HepG2 (cell line): ENCODE data around the gene SORBS2. TPM values are rescaled to one million over a fixed set of nuclear protein-coding genes. Genes with fewer than 3 reads are reported as not detected.

Source experiments
- ATAC-seq: fragments of 200-7000 bp; cut with Tn5 transposase; 3 replicates; pipeline ENCODE4 v1.9.1; 2020; ENCODE audit warnings: mild to moderate bottlenecking, moderate library complexity
- BruUV-seq: library from RNA; stranded (reverse); fragments of 400-500 nt; replicated peaks from 2 replicates; lab custom pipeline; 2021; lab: Mats Ljungman, UMichigan
- CTCF ChIA-PET: fragments of 300-600 bp; formaldehyde crosslinking; extraction: SDS; loops from one replicate; lab custom pipeline; 2021; ENCODE audit warnings: low total read pairs, inconsistent platforms, low intra/inter-chr PET ratio; lab: Yijun Ruan, JAX
- POLR2A ChIA-PET: fragments of 350-600 bp; sonication (Branson Sonifier 250); formaldehyde crosslinking; loops from one replicate; lab custom pipeline; 2020; ENCODE audit warnings: antibody characterized with exemption, inconsistent platforms; lab: Yijun Ruan, JAX
- DNase-seq: peaks from one replicate; pipeline ENCODE4 v3.0.0-alpha.2; 2015; ENCODE audit warnings: low spot score
- FAIRE-seq: peaks from 3 replicates; lab custom pipeline; 2011; peaks lifted over from hg19 to GRCh38; lab: Jason Lieb, UNC
- H2AFZ ChIP-seq: one replicate; pipeline ENCODE4 v1.6.1; 2011; ENCODE audit warnings: low read length, inconsistent platforms
- H3K27ac ChIP-seq: fragments of 300-600 bp; 3 replicates; pipeline ENCODE4 v1.8.0; 2011; ENCODE audit warnings: mixed run types, mild to moderate bottlenecking, mixed read lengths, low read length, inconsistent platforms; ENCODE audit not compliant: insufficient read depth; ENCODE audit errors: extremely low read length
- H3K27me3 ChIP-seq, 2 experiments: fragments of 200-600 bp in 1 of 2; 2 replicates in 1 of 2; 3 replicates in 1 of 2; pipeline versions ENCODE4 v1.6.0 to v1.8.0; 2011; ENCODE audit warnings: low read length in 2 of 2, mild to moderate bottlenecking in 2 of 2, moderate library complexity in 2 of 2, inconsistent platforms in 1 of 2; ENCODE audit not compliant: insufficient read depth in 2 of 2, control insufficient read depth in 1 of 2
- H3K36me3 ChIP-seq, 2 experiments: fragments of 200-600 bp in 1 of 2; replicated peaks in 1 of 2; 2 replicates in 1 of 2; 3 replicates in 1 of 2; pipeline versions ENCODE4 v1.5.1 to v1.8.0; 2011; ENCODE audit warnings: low read length in 2 of 2, inconsistent platforms in 1 of 2; ENCODE audit not compliant: insufficient read depth in 2 of 2, control insufficient read depth in 1 of 2
- H3K4me1 ChIP-seq: 2 replicates; pipeline ENCODE4 v1.5.1; 2012; ENCODE audit warnings: low read length, inconsistent platforms; ENCODE audit not compliant: insufficient read depth
- H3K4me2 ChIP-seq: 2 replicates; pipeline ENCODE4 v1.6.0; 2011; ENCODE audit warnings: low read depth, low read length, inconsistent platforms
- H3K4me3 ChIP-seq, 3 experiments: fragments of 200-600 bp in 1 of 3; sonication (generic), shearing (Covaris generic) in 1 of 3; replicated peaks in 1 of 3; 2 replicates each; pipeline ENCODE4 v1.5.1; 2011 to 2016; ENCODE audit warnings: low read length in 3 of 3, inconsistent platforms in 2 of 3, low read depth in 2 of 3, mild to moderate bottlenecking in 2 of 3, control low read depth in 1 of 3, mixed read lengths in 1 of 3; ENCODE audit not compliant: insufficient read depth in 1 of 3
- H3K79me2 ChIP-seq: one replicate; pipeline ENCODE4 v1.6.1; 2011; ENCODE audit warnings: low read length, inconsistent platforms; ENCODE audit not compliant: insufficient read depth
- H3K9ac ChIP-seq: 2 replicates; pipeline ENCODE4 v1.6.0; 2011; ENCODE audit warnings: mild to moderate bottlenecking, low read depth, low read length, inconsistent platforms; ENCODE audit not compliant: insufficient read depth
- H3K9me3 ChIP-seq: 2 replicates; pipeline ENCODE4 v1.5.1; 2012; ENCODE audit warnings: mild to moderate bottlenecking, low read length
- H4K20me1 ChIP-seq: 2 replicates; pipeline ENCODE4 v1.6.0; 2011; ENCODE audit warnings: inconsistent platforms, mild to moderate bottlenecking, low read length, moderate library complexity; ENCODE audit not compliant: insufficient read depth
- CSRNP2 ChIP-seq: sonication (generic); formaldehyde crosslinking; conservative IDR thresholded peaks from 2 replicates; pipeline ENCODE4 v1.8.0; 2022; ENCODE audit warnings: low read depth, missing genetic modification reagents
- FIP1L1 ChIP-seq: fragments of 200-400 bp; formaldehyde crosslinking; IDR thresholded peaks from 2 replicates; pipeline ENCODE4 v1.6.1; 2018; ENCODE audit warnings: low read depth, mild to moderate bottlenecking, low read length, moderate library complexity, borderline replicate concordance; ENCODE audit not compliant: insufficient read depth
- FOXO1 ChIP-seq: sonication (generic); formaldehyde crosslinking; IDR thresholded peaks from 2 replicates; pipeline ENCODE4 v1.4.0; 2020; ENCODE audit warnings: missing genetic modification reagents
- HDAC1 ChIP-seq: sonication (generic); formaldehyde crosslinking; IDR thresholded peaks from 2 replicates; pipeline ENCODE4 v1.5.1; 2020; ENCODE audit warnings: mild to moderate bottlenecking, missing genetic modification reagents
- HMGXB4 ChIP-seq, 2 experiments: sonication (generic) in 1 of 2; formaldehyde crosslinking in 1 of 2; IDR thresholded peaks; 2 replicates each; pipeline versions ENCODE4 v1.4.0 to v1.6.1; 2018 to 2020; ENCODE audit warnings: missing genetic modification reagents in 2 of 2, borderline replicate concordance in 1 of 2, low read depth in 1 of 2, mild to moderate bottlenecking in 1 of 2, missing biosample characterization in 1 of 2
- HNF1B ChIP-seq: sonication (generic); formaldehyde crosslinking; IDR thresholded peaks from 2 replicates; pipeline ENCODE4 v1.5.1; 2020; ENCODE audit warnings: mild to moderate bottlenecking, moderate library complexity, missing genetic modification reagents
- JUN ChIP-seq: sonication (generic); formaldehyde crosslinking; IDR thresholded peaks from 2 replicates; pipeline ENCODE4 v1.4.0; 2020; ENCODE audit warnings: mild to moderate bottlenecking, missing genetic modification reagents
- MIER2 ChIP-seq: IDR thresholded peaks from 2 replicates; pipeline ENCODE4 v1.6.1; 2016; ENCODE audit warnings: missing biosample characterization, missing genetic modification reagents
- MXD4 ChIP-seq: IDR thresholded peaks from 2 replicates; pipeline ENCODE4 v1.6.1; 2016; ENCODE audit warnings: mild to moderate bottlenecking, missing biosample characterization, missing genetic modification reagents
- NFRKB ChIP-seq: fragments of 450-650 bp; IDR thresholded peaks from 2 replicates; pipeline ENCODE4 v1.6.1; 2017
- PRPF4 ChIP-seq: fragments of 200-400 bp; formaldehyde crosslinking; IDR thresholded peaks from 2 replicates; pipeline ENCODE4 v1.6.1; 2016; ENCODE audit warnings: low read length, low read depth; ENCODE audit not compliant: poor library complexity, severe bottlenecking
- RARA ChIP-seq: IDR thresholded peaks from 2 replicates; pipeline ENCODE4 v1.6.1; 2016; ENCODE audit warnings: missing genetic modification reagents, missing compliant biosample characterization
- THYN1 ChIP-seq: sonication (generic); formaldehyde crosslinking; IDR thresholded peaks from 2 replicates; pipeline ENCODE4 v1.8.1; 2023; ENCODE audit warnings: low read depth, mild to moderate bottlenecking, moderate library complexity, missing genetic modification reagents, borderline replicate concordance
- ZBTB7A ChIP-seq: sonication (generic); formaldehyde crosslinking; IDR thresholded peaks from 2 replicates; pipeline ENCODE4 v1.8.0; 2022; ENCODE audit warnings: mild to moderate bottlenecking, missing genetic modification reagents
- ZNF263 ChIP-seq: sonication (generic); formaldehyde crosslinking; IDR thresholded peaks from 2 replicates; pipeline ENCODE4 v1.4.0; 2020; ENCODE audit warnings: missing genetic modification reagents
- ZNF282 ChIP-seq: fragments of 450-650 bp; IDR thresholded peaks from 2 replicates; pipeline ENCODE4 v1.6.1; 2018; ENCODE audit not compliant: partially characterized antibody
- ZNF33A ChIP-seq: sonication (generic); formaldehyde crosslinking; IDR thresholded peaks from 2 replicates; pipeline ENCODE4 v1.5.1; 2020; ENCODE audit warnings: missing genetic modification reagents, mild to moderate bottlenecking, moderate library complexity, borderline replicate concordance
- WGBS: methylation state at CpG from one replicate; pipeline ENCODE4 v1.1.6; 2017; ENCODE audit warnings: low lambda C conversion rate; 5-methylcytosine and 5-hydroxymethylcytosine counted together
- in situ Hi-C: cut with HindIII; loops from 2 replicates; pipeline ENCODE4 v1.10.0; 2017; ENCODE audit warnings: low pct_unique_long_range_greater_than_20kb; ENCODE audit not compliant: extremely low pct_ligation_motif_present
- intact Hi-C: fragments of 100-400 bp; cut with micrococcal nuclease; formaldehyde crosslinking; loops from one replicate; pipeline ENCODE4 v1.10.0; 2022; ENCODE audit not compliant: unreplicated experiment
- polyA plus RNA-seq, 8 experiments: library from polyadenylated mRNA; depleted of rRNA in 3 of 8; stranded (reverse) in 7 of 8; unstranded in 1 of 8; fragments of >200 nt; fragmentation: Illumina TruSeq in 4 of 8; extraction: Trizol in 4 of 8; gene quantifications; 2 replicates each; pipeline versions ENCODE4 v1.2.1 to v1.2.3, GENCODE V29; 2011 to 2016; ENCODE audit warnings: low read depth in 4 of 8, missing spikeins in 1 of 8, mixed read lengths in 1 of 8; ENCODE audit not compliant: insufficient read depth in 1 of 8
- total RNA-seq, 5 experiments: library from RNA; depleted of rRNA; stranded (reverse); fragments of >200 nt; fragmentation: Illumina TruSeq; extraction: Trizol; gene quantifications; 2 replicates each; pipeline ENCODE4 v1.2.3, GENCODE V29; 2016; ENCODE audit warnings: low read depth in 1 of 5
- TF ChIP-seq, protein P1 (sequence below): IDR thresholded peaks from 2 replicates; pipeline ENCODE4 v1.6.1; 2016; ENCODE audit warnings: missing biosample characterization, missing genetic modification reagents, low read depth
- TF ChIP-seq, protein P2 (sequence below): sonication (generic); formaldehyde crosslinking; IDR thresholded peaks from 2 replicates; pipeline ENCODE4 v1.5.0; 2020; ENCODE audit warnings: missing genetic modification reagents

SORBS2 gene
- total and polyA plus RNA-seq, 2 of the 13 experiments (the other 11 are each of a cell fraction or from before 2014, with no cell fraction given) = 25.0 to 80.5 TPM

DNA sequence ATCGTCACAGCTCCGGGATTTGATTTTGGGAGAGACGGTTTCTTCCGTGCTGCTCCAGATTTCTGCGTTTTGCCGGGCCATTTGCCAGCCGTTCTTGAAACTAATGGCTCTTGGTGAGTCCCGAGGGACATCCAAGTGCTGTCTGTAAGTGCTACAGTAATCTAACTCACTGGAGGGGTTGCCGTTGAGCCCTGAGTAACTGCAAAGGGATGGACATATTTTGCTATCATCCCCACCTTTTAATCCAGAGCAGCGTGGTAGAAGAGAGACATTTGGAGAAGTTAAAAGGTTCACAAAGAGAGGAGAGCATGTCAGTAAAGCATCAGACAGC, 187.8 kb downstream of the SORBS2 start:
- WGBS = 98% methylated on average over 10 of the region's 10 CpGs
- H3K27me3 ChIP-seq = no peaks in the 10 kb centered on the region
- H2AFZ ChIP-seq = no peak overlapping the region
- H3K4me1 ChIP-seq = no peaks in the 10 kb centered on the region
- no peaks in the 10 kb centered on the region for H3K9me3 ChIP-seq
- no peak overlapping the region for H3K27ac ChIP-seq
- intact Hi-C loops = no loop called here
- POLR2A ChIA-PET = no interaction called here
- H3K36me3 ChIP-seq = peaks cover 6 to 38% of the 10 kb centered on the region in 2 experiments
- CTCF ChIA-PET = no interaction called here
- no peaks in the 10 kb centered on the region for H3K79me2 ChIP-seq
- no TSS peak for BruUV-seq
- no peak for FAIRE-seq
- no peak overlapping the region for H3K4me3 ChIP-seq
- no peak overlapping the region for H3K4me2 ChIP-seq
- in situ Hi-C loops = no loop called here
- no peak overlapping the region for H3K9ac ChIP-seq
- DNase-seq = no peak
- ATAC-seq = no peak
- H4K20me1 ChIP-seq = no peaks in the 10 kb centered on the region
- TF ChIP-seq ZNF263 = no peak
- TF ChIP-seq PRPF4 = no peak
- TF ChIP-seq HNF1B (CRISPR knock-in tag) = no peak
- no peak for TF ChIP-seq ZNF282
- TF ChIP-seq, protein P1, sequence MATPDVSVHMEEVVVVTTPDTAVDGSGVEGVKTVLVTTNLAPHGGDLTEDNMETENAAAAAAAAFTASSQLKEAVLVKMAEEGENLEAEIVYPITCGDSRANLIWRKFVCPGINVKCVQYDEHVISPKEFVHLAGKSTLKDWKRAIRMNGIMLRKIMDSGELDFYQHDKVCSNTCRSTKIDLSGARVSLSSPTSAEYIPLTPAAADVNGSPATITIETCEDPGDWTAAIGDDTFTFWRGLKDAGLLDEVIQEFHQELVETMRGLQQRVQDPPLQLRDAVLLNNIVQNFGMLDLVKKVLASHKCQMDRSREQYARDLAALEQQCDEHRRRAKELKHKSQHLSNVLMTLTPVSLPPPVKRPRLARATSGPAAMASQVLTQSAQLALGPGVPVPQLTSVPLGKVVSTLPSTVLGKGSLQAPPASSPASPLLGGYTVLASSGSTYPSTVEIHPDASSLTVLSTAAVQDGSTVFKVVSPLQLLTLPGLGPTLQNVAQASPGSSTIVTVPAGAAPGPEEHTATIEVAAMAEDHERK (CRISPR knock-in tag) = no peak
- TF ChIP-seq MIER2 (CRISPR knock-in tag) = no peak
- no peak for TF ChIP-seq ZBTB7A (CRISPR knock-in tag)
- TF ChIP-seq ZNF33A (CRISPR knock-in tag) = no peak
- TF ChIP-seq, protein P2, sequence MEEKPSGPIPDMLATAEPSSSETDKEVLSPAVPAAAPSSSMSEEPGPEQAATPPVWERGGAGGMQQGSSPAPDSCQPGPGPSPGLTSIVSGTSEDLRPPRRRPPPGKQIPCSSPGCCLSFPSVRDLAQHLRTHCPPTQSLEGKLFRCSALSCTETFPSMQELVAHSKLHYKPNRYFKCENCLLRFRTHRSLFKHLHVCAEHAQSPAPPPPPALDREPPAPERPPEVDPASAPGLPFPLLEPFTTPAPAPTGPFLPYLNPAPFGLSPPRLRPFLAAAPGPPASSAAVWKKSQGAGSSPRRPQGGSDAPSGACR (CRISPR knock-in tag) = no peak
- no peak for TF ChIP-seq JUN (CRISPR knock-in tag)
- TF ChIP-seq RARA (CRISPR knock-in tag) = no peak
- TF ChIP-seq THYN1 (CRISPR knock-in tag) = no peak
- no peak for TF ChIP-seq HDAC1
- TF ChIP-seq HMGXB4 (CRISPR knock-in tag; IDR thresholded peaks at IDR 0.05; ENCODE audit: borderline replicate concordance in 1 of 2, low read depth in 1 of 2) = no peak
- no peak for TF ChIP-seq FIP1L1
- TF ChIP-seq NFRKB = no peak
- no peak for TF ChIP-seq FOXO1 (CRISPR knock-in tag)
- TF ChIP-seq MXD4 = no peak
- no peak for TF ChIP-seq CSRNP2
